RWPE2 (cell line): Measurements from ENCODE around the gene EVC.
"Not testable (repeated sequence)": the region's sequence is repeated elsewhere in the genome, so short reads cannot be mapped to it uniquely, and the experiment has no call there.

Experiments
- ATAC-seq: fragments of 200-7000 bp; cut with Tn5 transposase; 3 replicates; pipeline ENCODE4 v1.9.1; 2021; ENCODE audit warnings: low read depth
- DNase-seq: peaks from one replicate; pipeline ENCODE4 v3.0.0-alpha.2; 2020; ENCODE audit warnings: low spot score
- H3K27ac ChIP-seq: fragments of 450-650 bp; 2 replicates; pipeline ENCODE4 v1.5.1; 2017; ENCODE audit warnings: mild to moderate bottlenecking; ENCODE audit not compliant: poor library complexity, severe bottlenecking
- H3K27me3 ChIP-seq: fragments of 250-450 bp; sonication (Bioruptor Pico); 2 replicates; pipeline ENCODE4 v1.5.1; 2021; ENCODE audit warnings: mild to moderate bottlenecking, moderate library complexity; ENCODE audit not compliant: insufficient read depth, poor library complexity, severe bottlenecking
- H3K36me3 ChIP-seq: fragments of 250-450 bp; sonication (Bioruptor Pico); 2 replicates; pipeline ENCODE4 v1.5.1; 2020; ENCODE audit warnings: low read depth, mild to moderate bottlenecking, moderate library complexity
- H3K4me1 ChIP-seq: fragments of 250-450 bp; sonication (Bioruptor Pico); 2 replicates; pipeline ENCODE4 v1.5.1; 2021; ENCODE audit warnings: mild to moderate bottlenecking, moderate library complexity; ENCODE audit not compliant: insufficient read depth, poor library complexity, severe bottlenecking
- H3K4me3 ChIP-seq: fragments of 250-450 bp; sonication (Bioruptor Pico); 2 replicates; pipeline ENCODE4 v1.5.1; 2021; ENCODE audit warnings: mild to moderate bottlenecking, moderate library complexity; ENCODE audit not compliant: severe bottlenecking
- H3K9me3 ChIP-seq: fragments of 250-450 bp; sonication (Bioruptor Pico); 2 replicates; pipeline ENCODE4 v1.5.1; 2021; ENCODE audit warnings: mild to moderate bottlenecking, moderate library complexity; ENCODE audit not compliant: severe bottlenecking
- CTCF ChIP-seq: fragments of 450-650 bp; IDR thresholded peaks from one replicate; pipeline ENCODE4 v1.5.1; 2017; ENCODE audit warnings: mild to moderate bottlenecking, moderate library complexity; ENCODE audit not compliant: poor library complexity, severe bottlenecking

The EVC gene

GRCh38 chr4:5722328-5722727 is 11.3 kb downstream of the EVC start:
- no peaks in the 10 kb centered on the region for H3K9me3 ChIP-seq
- H3K27me3 ChIP-seq, result no peaks in the 10 kb centered on the region
- DNase-seq (no peak), ATAC-seq (peak; percentile 52; the same call in 2 of the 3 replicates)
- no peaks in the 10 kb centered on the region for H3K4me1 ChIP-seq
- H3K4me3 ChIP-seq, result no peak overlapping the region
- no peak for TF ChIP-seq CTCF
- H3K27ac ChIP-seq, result peak overlapping the region; percentile 10
- H3K36me3 ChIP-seq, result peaks cover 74% of the 10 kb centered on the region

GRCh38 chr4:5724377-5724776 is 13.4 kb downstream of the EVC start:
- Histone ChIP-seq H3K27ac (no peak overlapping the region), H3K4me1 (no peaks in the 10 kb centered on the region), H3K4me3 (no peak overlapping the region), H3K36me3 (peaks cover 64% of the 10 kb centered on the region), H3K27me3 (no peaks in the 10 kb centered on the region), H3K9me3 (no peaks in the 10 kb centered on the region)
- ATAC-seq, result no peak
- no peak for TF ChIP-seq CTCF
- DNase-seq, result no peak

GRCh38 chr4:5728412-5728811 is 17.4 kb downstream of the EVC start:
- ATAC-seq, H3K4me3 ChIP-seq, H3K9me3 ChIP-seq, DNase-seq, H3K27ac ChIP-seq, H3K27me3 ChIP-seq, H3K4me1 ChIP-seq: not testable (repeated sequence)
- peaks cover 64% of the 10 kb centered on the region for H3K36me3 ChIP-seq

GRCh38 chr4:5730436-5730835 is 19.4 kb downstream of the EVC start:
- Histone ChIP-seq H3K4me3 (no peak overlapping the region), H3K36me3 (peaks cover 68% of the 10 kb centered on the region), H3K27me3 (no peaks in the 10 kb centered on the region), H3K27ac (no peak overlapping the region), H3K4me1 (no peaks in the 10 kb centered on the region), H3K9me3 (no peaks in the 10 kb centered on the region)
- DNase-seq, result no peak
- ATAC-seq, result no peak
- no peak for TF ChIP-seq CTCF

- H3K4me1 ChIP-seq, result no peaks in the 10 kb centered on the region
- peaks cover 67% of the 10 kb centered on the region for H3K36me3 ChIP-seq
- no peak for ATAC-seq
- H3K4me3 ChIP-seq, result no peak overlapping the region
- no peaks in the 10 kb centered on the region for H3K9me3 ChIP-seq
- no peaks in the 10 kb centered on the region for H3K27me3 ChIP-seq
- DNase-seq, result no peak
- no peak overlapping the region for H3K27ac ChIP-seq
- no peak for TF ChIP-seq CTCF
Observed at GRCh38 chr4:5730993-5731990, 20.3 kb downstream of the EVC start.
